Stimulated activated CD8-positive, alpha-beta memory T cell treated with anti-CD3 and anti-CD28 coated beads, Interleukin-4, amount 100 ng/mL, for 24 hours (primary cell): ENCODE data around the gene DBI.
A peak's percentile ranks its signal among the peaks of the same experiment; 100 is the strongest.
"Not testable (repeated sequence)": the region's sequence is repeated elsewhere in the genome, so short reads cannot be mapped to it uniquely, and the experiment has no call there.

Experiments
- DNase-seq: peaks from one replicate; pipeline ENCODE4 v3.0.0-alpha.2; 2020; ENCODE audit warnings: low read depth

DBI gene

DNA sequence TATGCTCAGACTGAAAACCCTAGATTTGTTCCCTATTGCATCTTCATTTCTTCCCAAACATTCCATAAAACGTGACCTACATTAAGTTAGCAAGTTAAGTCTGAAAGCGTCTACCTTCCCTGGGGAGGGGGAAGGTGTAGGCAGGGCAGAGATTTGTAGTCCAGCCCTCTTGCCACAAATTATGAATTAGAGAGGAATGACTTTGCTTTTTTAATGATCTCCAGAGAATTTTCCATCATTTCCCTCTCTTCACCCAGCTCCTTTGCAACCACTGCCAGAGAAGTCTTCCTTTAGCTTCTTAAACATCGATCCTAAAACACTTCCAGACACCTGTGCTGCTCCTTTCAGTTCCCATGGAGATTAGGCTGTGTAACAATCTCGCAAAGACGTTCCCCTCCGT, 1.3 kb upstream of the DBI start:
- no peak for DNase-seq

- DNase-seq = no peak
Observed at GRCh38 chr2:119366161-119366648, 572 bp upstream of the DBI start.

GRCh38 chr2:119367472-119368099, 809 bp downstream of the DBI start:
- peak; percentile 38 for DNase-seq

GRCh38 chr2:119369845-119370244, 3.1 kb downstream of the DBI start:
- no peak for DNase-seq

DNA sequence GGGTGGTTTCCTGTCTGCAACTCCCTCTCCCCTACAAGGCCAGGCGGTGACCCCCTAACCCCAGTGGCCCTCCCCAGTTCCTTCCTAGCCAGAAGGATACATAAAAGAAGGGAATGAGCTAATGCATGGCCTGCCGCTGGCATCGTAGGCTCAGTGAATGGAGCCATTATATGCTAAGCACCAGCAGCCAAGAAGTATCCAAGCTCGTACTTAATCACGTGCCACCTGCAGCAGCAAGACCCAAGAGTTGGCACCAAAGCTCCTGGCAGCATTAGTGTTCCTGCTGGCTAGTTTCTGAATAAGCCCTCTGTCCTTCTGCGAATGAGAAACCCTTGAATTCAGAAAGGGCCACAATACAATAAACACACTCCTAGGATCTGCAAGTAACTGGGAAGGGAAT, 4.3 kb downstream of the DBI start:
- DNase-seq = no peak

GRCh38 chr2:119372778-119373568, 6.2 kb downstream of the DBI start:
- DNase-seq = no peak

- not testable (repeated sequence) for DNase-seq
Observed at GRCh38 chr2:119373907-119374745, 7.3 kb downstream of the DBI start.

DNA sequence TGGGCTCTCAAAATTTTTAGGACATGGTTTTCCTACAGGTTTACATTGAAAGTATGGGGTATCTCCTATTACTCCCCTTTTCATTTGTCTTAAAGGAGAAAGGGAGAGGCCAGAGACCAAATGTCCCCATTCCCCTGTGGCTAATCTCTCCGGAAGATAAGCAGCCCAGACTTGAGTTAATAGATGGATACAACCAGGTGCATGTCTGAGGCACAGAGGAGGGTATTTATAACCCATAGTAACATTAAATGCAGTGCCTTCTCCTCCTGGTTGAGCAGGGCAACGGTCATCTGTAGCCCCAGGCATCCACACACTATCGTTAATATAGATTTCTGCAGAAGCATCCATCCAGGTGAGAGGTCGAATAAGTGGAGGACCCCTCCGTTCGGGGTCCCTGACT, 9.6 kb downstream of the DBI start:
- not testable (repeated sequence) for DNase-seq

DNA sequence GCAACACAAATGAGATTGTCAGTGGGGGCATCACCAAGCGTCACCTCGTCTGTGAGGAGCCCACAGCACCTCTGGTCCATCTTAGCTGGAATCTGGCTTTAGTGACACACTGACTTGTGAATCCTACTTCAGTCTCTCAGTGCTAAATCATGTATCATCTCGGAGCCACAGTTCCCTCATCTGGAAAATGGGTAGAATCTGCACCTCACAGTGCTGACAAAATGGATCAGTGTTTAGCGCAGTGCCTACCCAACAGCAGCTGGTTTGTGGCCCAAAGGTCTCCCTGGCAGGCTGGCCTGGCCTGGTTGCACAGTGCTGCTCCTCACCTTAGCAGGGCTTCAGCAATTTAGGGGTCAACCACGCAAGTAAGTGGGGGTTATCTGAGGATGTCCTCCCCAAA, 10.0 kb downstream of the DBI start:
- DNase-seq = no peak

GRCh38 chr2:119377294-119377992, 10.7 kb downstream of the DBI start:
- no peak for DNase-seq

DNA sequence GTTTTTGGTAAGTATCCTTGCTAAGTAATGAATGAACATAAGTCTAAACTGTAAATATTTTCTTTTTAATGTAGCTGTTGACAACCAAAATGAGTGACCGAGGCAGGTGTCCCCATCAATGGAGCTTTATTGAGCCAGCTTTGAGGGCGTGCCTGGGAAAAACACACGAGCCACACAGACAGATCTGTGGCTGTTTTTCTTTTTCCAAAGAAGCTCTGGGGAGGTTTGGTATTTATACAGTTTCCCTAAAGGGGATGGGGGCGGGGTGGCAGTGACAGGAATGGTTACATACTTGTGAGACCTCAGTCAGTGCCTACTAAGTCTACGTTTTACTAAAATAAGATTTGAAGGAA, 11.2 kb downstream of the DBI start:
- no peak for DNase-seq

DNA sequence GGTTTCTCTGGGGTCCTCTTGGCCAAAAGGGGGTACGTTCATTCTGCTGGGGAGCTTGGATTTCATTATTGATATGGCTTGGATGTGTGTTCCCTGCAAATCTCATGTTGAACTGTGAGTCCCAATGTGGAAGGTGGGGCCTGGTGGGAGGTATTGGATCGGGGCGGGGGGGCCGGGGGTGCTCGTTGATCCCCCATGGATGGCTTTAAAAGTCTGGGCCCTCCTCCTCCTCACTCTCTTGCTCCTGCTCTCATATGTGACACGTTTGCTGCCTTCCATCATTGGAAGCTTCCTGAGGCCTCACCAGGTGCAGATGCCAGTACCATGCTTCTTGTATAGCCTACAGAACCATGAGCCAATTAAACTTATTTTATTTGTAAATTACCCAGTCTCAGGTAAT, 11.8 kb downstream of the DBI start:
- no peak for DNase-seq

- no peak for DNase-seq
Observed at GRCh38 chr2:119383410-119384140, 16.8 kb downstream of the DBI start.

GRCh38 chr2:119384971-119385370, 18.2 kb downstream of the DBI start:
- DNase-seq = no peak

GRCh38 chr2:119385466-119385865, 18.7 kb downstream of the DBI start:
- no peak for DNase-seq

DNA sequence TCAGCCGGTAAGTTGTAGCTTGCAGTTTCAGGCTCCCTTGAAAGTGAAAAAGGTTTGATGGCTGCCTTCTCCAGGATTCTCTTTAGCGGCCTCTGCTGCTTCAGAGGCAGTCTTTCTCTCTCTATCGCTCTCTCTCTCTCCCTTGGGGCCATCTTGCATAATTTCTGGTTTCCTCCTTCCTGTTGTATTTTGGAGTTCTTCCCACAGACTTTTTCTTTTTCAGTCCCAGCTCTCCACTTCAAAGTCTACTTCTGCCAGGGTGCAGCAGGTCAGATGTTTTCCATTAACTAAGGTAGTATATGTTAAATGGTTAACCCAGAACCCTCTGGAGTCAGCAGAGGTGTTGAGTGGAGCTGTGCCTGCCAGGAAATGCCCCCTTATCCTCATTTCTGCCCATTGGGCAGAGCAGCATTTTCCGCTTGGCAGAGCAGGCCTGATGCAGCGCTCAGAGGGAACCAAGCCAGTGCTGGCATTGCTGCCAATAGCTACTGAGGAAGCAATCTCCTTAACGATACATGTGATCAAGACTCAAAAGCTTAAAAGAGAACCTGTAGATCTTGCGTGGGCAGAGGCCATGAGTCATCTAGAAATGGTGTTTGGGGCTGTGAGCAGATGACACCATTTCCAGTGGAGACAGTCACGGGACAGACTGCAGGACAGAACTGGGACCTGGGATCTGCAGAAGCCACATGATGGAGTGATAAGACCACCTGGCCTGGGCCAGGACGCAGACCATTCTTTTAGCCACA, 20.8 kb downstream of the DBI start:
- no peak for DNase-seq

DNA sequence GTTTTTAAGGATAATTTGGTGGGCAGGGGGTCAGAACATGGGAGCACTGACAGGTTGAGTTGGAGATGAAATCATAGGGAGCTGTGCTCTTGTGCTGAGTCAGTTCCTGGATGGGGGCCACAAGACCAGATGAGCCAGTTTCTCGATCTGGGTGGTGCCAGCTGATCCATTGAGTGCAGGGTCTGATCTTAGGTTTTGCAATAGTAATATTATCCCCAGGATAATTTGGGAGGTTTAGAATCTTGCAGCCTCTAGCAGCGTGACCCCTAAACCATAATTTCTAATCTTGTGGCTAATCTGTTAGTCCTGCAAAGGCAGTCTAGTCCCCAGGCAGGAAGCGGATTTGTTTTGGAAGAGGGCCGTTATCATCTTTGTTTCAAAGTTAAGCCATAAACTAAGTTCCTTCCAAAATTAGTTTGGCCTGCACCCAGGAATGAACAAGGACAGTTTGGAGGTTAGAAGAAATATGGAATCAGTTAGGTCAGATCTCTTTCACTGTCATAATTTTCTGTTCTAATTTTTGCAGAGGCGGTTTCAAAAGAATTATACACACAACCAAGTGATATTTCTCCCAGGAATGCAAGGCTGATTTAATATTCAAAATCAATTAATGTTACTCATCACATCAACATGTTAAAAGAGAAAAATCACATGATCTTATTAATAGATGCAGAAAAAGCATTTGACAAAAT, 23.0 kb downstream of the DBI start:
- no peak for DNase-seq

DNA sequence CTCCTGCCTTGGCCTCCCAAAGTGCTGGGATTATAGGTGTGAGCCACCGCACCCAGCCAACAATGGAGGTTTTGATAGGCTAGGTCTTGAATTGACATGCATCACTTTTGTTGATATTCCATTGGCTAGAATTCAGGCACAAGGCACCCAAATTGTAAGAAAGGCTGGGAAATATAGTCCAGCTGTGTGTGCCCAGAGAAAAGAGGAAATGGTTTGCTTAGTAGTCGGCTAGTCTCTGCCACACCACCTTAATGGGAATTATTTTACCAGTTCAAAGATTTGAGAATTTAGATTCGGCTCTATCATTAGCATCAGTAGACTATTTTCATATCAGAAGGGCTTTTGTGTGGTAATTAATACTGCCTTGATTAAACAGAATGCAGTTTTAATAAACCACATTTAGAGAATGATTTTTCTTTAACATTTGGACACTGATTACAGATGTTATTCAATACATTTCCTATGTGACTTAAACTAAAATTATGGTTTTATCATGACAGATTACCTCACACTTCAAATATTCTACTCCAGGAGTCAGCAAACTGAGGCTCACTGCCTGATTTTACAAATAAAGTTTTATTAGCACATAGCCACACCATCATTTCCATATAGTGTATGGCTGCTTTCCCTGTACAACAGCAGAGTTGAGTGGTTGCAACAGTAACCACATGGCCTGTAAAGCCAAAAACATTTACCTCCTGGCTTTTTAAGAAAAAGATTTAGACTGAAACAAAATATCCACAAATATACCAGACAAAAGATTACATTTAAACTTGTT, 27.4 kb downstream of the DBI start:
- DNase-seq = no peak

DNA sequence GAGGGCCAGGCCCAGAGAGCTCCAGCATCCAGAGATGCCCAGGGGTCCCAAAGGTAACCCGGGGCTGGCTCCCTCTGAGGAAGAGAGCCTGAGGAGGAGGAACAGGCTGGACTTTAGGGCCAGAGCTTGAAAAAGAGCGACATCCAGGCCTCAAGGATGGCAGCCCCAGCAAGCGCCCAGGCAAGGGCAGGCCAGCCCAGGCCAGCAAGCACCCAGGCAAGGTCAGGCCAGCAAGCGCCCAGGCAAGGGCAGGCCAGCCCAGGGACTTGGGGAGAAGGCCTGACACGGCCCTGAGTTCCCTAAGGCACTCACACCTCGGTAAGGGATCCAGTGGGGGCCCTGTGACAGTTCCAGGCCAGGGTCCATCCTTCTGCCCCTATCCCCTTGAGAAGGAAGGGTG, 30.4 kb downstream of the DBI start:
- no peak for DNase-seq
